ENCODE results near the gene KIF21A. TPM values are rescaled to one million over a fixed set of nuclear protein-coding genes. Genes with fewer than 3 reads are reported as not detected.

KIF21A gene
- total RNA-seq, 4 donors from 2014 or later: 32.2 to 52.6 (median 44.0) TPM

GRCh38 chr12:39341179-39341578 lies 101.7 kb downstream of the KIF21A start:
- no peak for DNase-seq (ENCODE audit: low spot score in 2 of 2)
- H3K4me3 ChIP-seq (ENCODE audit: low read depth, poor library complexity, severe bottlenecking): no peak overlapping the region
- TF ChIP-seq POLR2A (IDR thresholded peaks at IDR 0.05) (no peak), CTCF (IDR thresholded peaks at IDR 0.05) (no peak)
- intact Hi-C loops (cut with DNase I; ENCODE audit: low total_unique reads): no loop called here

- intact Hi-C loops (cut with DNase I; ENCODE audit: low total_unique reads): no loop called here
- no peak for TF ChIP-seq CTCF (IDR thresholded peaks at IDR 0.05)
- no peak for TF ChIP-seq POLR2A (IDR thresholded peaks at IDR 0.05)
- no peak for DNase-seq (ENCODE audit: low spot score in 2 of 2)
- 93% methylated on average over 12 of the region's 12 CpGs for WGBS, 2 donors
- no peak overlapping the region for H3K4me3 ChIP-seq (ENCODE audit: low read depth, poor library complexity, severe bottlenecking)
These were observed 110.2 kb downstream of the KIF21A start for GRCh38 chr12:39332661-39333175.

GRCh38 chr12:39331539-39332261 lies 111.2 kb downstream of the KIF21A start:
- TF ChIP-seq CTCF (IDR thresholded peaks at IDR 0.05) (no peak), POLR2A (IDR thresholded peaks at IDR 0.05) (no peak)
- 86 to 88% methylated on average over 2 of the region's 2 CpGs for WGBS, 2 donors
- intact Hi-C loops (cut with DNase I; ENCODE audit: low total_unique reads): no loop called here
- no peak overlapping the region for H3K4me3 ChIP-seq (ENCODE audit: low read depth, poor library complexity, severe bottlenecking)
- DNase-seq (ENCODE audit: low spot score in 2 of 2): no peak

- WGBS, 2 donors: 92 to 93% methylated on average over 4 of the region's 4 CpGs
- no peak for DNase-seq (ENCODE audit: low spot score in 2 of 2)
- no peak for TF ChIP-seq POLR2A (IDR thresholded peaks at IDR 0.05)
- no peak for TF ChIP-seq CTCF (IDR thresholded peaks at IDR 0.05)
- intact Hi-C loops (cut with DNase I; ENCODE audit: low total_unique reads): no loop called here
- H3K4me3 ChIP-seq (ENCODE audit: low read depth, poor library complexity, severe bottlenecking): no peak overlapping the region
These were observed 113.0 kb downstream of the KIF21A start for GRCh38 chr12:39329876-39330275.

- intact Hi-C loops (cut with DNase I; ENCODE audit: low total_unique reads): no loop called here
- 53 to 67% methylated on average over 1 of the region's 1 CpG for WGBS, 2 donors
- H3K4me3 ChIP-seq (ENCODE audit: low read depth, poor library complexity, severe bottlenecking): no peak overlapping the region
- no peak for DNase-seq (ENCODE audit: low spot score in 2 of 2)
- TF ChIP-seq POLR2A (IDR thresholded peaks at IDR 0.05): no peak
- no peak for TF ChIP-seq CTCF (IDR thresholded peaks at IDR 0.05)
These were observed 113.9 kb downstream of the KIF21A start for GRCh38 chr12:39329018-39329417.

- no peak overlapping the region for H3K4me3 ChIP-seq (ENCODE audit: low read depth, poor library complexity, severe bottlenecking)
- WGBS, 2 donors: 81% methylated on average over 6 of the region's 6 CpGs
- intact Hi-C loops (cut with DNase I; ENCODE audit: low total_unique reads): no loop called here
- TF ChIP-seq CTCF (IDR thresholded peaks at IDR 0.05): no peak
- TF ChIP-seq POLR2A (IDR thresholded peaks at IDR 0.05): no peak
- DNase-seq (ENCODE audit: low spot score in 2 of 2): no peak
These were observed 115.0 kb downstream of the KIF21A start for GRCh38 chr12:39327965-39328364.

Data from lower leg skin (tissue), 4 donors.